ENCODE results near the gene APBA2.

- TF ChIP-seq RAD21 (IDR thresholded peaks at IDR 0.05; ENCODE audit: low read length) = no peak; the same call in 1 of the 2 replicates
- TF ChIP-seq POLR2A (IDR thresholded peaks at IDR 0.05; ENCODE audit: low read depth, low read length) = no peak
- TF ChIP-seq BHLHE40 (IDR thresholded peaks at IDR 0.05; ENCODE audit: low read depth, low read length) = peak; percentile 77
- no peak for TF ChIP-seq RFX5 (IDR thresholded peaks at IDR 0.05; ENCODE audit: low read depth, low read length)
- TF ChIP-seq CTCF (conservative IDR thresholded peaks at IDR 0.05; ENCODE audit: low read depth, low read length) = no peak
- peak; percentile 79 for TF ChIP-seq MXI1 (IDR thresholded peaks at IDR 0.05; ENCODE audit: borderline replicate concordance, low read depth, low read length)
- TF ChIP-seq FOS (IDR thresholded peaks at IDR 0.05; ENCODE audit: low read depth, low read length) = peak; percentile 98
- peak; percentile 15; the same call in 1 of the 2 replicates for TF ChIP-seq SMC3 (IDR thresholded peaks at IDR 0.05; ENCODE audit: low read depth, low read length)
- TF ChIP-seq, protein P1, sequence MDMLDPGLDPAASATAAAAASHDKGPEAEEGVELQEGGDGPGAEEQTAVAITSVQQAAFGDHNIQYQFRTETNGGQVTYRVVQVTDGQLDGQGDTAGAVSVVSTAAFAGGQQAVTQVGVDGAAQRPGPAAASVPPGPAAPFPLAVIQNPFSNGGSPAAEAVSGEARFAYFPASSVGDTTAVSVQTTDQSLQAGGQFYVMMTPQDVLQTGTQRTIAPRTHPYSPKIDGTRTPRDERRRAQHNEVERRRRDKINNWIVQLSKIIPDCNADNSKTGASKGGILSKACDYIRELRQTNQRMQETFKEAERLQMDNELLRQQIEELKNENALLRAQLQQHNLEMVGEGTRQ (IDR thresholded peaks at IDR 0.05; ENCODE audit: low read depth, low read length) = no peak
- 0 out of 2 replicates have a peak, but pooled peaks have one; percentile 6 for TF ChIP-seq MAFK (IDR thresholded peaks at IDR 0.05; ENCODE audit: low read depth, low read length)
- TF ChIP-seq MAZ (IDR thresholded peaks at IDR 0.05; ENCODE audit: borderline replicate concordance, low read depth, low read length) = no peak
- peak; percentile 31; the same call in 1 of the 2 replicates for TF ChIP-seq CEBPB (IDR thresholded peaks at IDR 0.05; ENCODE audit: low read depth, low read length)
- TF ChIP-seq, protein P2, sequence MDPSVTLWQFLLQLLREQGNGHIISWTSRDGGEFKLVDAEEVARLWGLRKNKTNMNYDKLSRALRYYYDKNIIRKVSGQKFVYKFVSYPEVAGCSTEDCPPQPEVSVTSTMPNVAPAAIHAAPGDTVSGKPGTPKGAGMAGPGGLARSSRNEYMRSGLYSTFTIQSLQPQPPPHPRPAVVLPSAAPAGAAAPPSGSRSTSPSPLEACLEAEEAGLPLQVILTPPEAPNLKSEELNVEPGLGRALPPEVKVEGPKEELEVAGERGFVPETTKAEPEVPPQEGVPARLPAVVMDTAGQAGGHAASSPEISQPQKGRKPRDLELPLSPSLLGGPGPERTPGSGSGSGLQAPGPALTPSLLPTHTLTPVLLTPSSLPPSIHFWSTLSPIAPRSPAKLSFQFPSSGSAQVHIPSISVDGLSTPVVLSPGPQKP (IDR thresholded peaks at IDR 0.05; ENCODE audit: borderline replicate concordance, low read depth, low read length) = no peak
Measured at GRCh38 chr15:28977377-28978010, 91.7 kb downstream of the APBA2 start.
